HS-27A (cell line): ENCODE data around the gene HSCB.
"Not testable (repeated sequence)": the region's sequence is repeated elsewhere in the genome, so short reads cannot be mapped to it uniquely, and the experiment has no call there.

Experiments used
- DNase-seq: peaks from one replicate; pipeline ENCODE4 v3.0.0-alpha.2; 2012; ENCODE audit warnings: low read depth, missing footprints

The HSCB gene

DNA sequence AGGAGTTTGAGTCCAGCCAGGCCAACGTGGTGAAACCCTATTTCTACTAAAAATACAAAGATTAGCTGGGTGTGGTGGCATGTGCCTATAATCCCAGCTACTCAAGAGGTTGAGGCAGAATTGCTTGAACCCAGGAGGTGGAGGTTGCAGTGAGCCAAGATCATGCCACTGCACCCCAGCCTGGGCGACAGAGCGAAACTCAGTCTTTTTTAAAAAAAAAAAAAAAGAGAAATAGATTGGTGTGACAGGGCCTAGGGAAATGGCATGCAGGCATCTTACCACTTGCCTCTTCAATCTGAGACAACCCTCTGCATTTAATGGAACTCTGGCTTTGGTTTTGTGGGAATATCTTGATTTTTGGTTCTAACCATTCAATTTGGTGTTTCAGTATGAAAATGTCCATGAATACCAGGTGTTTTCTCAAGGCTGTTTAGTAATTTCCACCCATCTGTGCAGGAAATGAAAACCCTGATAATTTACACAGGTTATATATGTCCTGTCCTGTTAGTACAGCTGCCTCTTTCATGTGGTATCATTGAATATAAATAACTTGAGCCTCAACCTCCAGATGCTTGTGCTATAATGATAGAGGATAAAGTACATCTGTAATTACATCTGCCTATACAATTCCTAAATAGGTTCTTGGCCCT lies 50.1 kb downstream of the HSCB start:
- DNase-seq, result no peak

DNA sequence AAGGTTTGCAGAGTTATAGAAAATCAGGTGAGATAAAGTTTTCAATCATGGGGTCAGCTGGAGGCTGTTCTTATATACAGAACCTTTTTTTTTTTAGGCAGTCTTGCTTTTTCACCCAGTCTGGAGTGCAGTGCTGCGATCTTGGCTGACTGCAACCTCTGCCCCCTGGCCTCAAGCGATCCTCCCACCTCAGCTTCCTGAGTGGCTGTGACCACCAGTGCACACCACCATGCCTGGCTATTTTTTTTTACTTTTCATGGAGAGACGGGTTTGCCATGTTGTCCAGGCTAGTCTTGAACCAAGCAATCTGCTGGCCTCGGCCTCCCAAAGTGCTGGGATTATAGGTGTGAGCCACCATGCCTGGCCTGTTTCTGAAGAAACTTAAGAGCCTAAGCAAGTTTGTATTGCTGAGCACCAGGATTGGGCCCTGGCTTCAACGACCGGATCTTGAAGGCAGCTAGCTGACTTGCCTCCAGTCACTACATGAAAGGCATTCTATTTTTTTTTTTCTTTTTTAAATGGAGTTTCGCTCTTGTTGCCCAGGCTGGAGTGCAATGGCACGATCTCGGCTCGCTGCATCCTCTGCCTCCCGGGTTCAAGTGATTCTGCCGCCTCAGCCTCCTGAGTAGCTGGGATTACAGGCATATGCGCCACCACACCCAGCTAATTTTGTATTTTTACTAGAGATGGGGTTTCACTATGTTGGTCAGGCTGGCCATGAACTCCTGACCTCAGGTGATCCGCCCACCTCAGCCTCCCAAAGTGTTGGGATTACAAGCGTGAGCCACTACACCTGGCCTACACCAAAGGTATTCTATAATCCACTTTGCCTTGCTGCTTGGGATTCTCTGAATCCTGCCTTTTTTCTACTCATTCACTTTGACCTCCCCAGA lies 50.9 kb downstream of the HSCB start:
- DNase-seq, result no peak

DNA sequence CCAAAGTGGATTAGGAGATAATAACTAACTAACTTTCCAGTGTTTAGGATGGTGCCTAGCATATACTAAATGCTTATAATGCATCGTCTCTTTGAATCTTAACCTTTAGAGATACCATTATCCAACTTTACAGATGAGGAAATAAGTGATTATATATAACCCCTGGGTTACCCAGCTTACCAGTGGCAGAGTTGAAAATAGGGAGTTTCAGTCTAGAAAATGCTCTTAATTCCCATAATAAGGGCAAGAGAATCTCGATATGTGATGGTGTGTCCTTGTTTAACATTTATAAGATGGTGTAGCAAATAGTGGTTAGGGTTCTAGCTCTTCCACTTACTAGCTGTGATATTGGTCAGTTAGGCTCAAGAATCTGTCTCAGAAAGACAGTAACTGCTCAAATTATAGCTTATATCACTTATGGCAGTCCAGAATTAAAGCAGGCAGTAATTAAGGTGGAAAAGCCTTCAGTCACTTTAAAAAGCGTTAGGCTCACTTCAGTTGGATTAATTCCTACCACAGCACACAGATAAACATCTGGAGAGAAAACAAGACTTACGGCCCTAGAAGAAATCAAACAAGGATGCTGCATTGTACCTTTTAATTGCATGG lies 52.2 kb downstream of the HSCB start:
- no peak for DNase-seq

DNA sequence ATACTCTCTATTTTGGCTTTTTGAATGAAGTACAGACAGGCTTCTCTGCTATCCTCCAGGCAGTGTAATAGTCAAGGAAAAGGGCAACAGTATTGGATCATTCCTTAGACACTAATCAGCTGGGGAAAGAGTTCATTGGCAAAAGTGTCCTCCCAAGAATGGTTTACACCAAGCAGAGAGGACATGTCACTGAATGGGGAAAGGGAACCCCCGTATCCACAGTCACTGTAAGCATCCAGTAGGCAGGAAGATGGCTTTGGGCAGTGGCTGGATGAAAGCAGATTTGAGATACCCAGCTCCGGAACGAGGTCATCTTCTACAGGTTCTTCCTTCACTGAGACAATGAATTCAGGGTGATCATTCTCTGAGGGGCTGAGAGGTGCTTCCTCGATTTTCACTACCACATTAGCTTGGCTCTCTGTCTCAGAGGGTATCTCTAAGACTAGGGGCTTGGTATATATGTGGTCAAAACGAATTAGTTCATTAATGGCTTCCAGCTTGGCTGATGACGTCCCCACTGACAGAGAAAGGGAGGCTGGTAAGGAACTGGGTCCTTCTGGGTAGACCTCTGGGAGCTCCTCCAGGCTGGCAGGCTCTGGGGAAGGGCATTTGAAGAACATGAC lies 53.3 kb downstream of the HSCB start:
- DNase-seq, result no peak

DNA sequence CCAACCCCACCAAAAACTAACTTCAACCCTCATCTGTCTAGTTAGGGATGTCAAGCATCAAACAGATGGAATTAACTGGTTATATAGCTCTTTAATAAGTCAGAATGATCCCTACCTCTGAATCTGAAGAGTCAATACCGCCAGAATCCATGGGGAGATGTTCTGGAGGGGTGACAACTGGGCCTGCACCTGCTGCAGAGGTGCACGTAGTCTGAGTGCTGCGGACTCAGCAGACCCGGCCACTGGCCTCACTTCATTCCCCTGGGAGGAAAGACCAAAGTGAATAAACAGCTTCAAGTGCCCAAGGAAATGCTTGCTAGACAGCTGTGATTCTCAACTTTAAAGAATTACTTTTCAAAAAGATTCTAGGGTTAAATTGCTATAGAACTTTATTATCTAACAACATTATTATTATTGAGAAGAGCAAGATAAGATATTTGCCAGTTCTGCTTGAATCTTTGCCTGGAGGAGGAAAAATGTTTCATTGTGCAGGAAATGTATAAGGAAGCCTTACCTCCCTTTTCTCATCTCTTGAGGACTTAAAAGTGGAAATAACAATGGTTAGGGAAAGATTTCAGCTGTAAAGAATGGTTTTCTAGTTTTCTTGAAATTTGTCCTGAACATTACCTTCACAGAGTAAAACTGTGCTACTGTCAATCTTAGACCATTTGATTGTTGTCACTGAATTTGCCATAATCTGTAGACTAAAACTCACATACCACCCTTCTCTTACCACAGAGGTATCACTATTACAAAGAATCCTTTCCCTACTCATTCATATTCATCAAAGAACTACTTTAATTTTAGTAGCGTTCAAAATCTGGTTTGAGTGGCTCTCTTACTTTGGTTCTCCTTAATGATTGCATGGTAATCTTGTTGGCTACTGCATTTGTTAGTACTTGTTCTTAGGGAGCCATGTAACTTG lies 54.4 kb downstream of the HSCB start:
- no peak for DNase-seq

DNA sequence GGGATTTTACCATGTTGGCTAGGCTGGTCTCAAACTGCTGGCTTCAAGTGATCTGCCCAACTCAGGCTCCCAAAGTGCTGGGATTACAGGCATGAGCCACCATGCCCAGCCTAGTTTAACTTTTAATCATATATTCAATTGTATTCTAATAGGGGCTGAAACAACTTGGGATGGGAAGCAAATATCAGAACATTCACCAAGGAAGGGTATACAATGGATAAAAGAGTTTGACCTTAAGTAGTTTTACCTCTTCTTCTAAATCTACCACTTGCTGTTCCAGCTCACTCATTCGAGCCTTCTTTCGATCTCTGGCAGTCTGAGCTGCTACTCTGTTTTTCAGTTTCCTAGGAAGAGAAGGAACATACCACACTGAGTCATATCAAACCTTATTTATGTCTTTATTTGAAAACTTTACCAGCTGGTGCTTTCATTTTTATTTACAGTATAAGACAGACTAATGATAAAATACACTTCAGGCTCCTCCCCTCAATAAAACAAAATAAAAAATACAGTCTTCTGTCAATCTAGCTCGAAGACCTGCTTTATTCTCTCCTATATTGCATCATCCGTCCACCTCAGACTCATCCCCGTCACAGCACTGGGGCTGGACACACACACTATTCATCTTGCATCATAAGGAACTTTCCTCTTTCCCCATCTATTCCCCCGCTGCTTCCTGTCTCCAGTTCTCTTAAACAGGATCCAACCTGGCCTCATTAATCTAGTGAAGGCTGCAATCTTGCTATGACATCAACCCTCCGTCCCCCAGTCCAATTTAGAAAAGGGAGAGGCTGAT lies 57.2 kb downstream of the HSCB start:
- DNase-seq, result no peak

DNA sequence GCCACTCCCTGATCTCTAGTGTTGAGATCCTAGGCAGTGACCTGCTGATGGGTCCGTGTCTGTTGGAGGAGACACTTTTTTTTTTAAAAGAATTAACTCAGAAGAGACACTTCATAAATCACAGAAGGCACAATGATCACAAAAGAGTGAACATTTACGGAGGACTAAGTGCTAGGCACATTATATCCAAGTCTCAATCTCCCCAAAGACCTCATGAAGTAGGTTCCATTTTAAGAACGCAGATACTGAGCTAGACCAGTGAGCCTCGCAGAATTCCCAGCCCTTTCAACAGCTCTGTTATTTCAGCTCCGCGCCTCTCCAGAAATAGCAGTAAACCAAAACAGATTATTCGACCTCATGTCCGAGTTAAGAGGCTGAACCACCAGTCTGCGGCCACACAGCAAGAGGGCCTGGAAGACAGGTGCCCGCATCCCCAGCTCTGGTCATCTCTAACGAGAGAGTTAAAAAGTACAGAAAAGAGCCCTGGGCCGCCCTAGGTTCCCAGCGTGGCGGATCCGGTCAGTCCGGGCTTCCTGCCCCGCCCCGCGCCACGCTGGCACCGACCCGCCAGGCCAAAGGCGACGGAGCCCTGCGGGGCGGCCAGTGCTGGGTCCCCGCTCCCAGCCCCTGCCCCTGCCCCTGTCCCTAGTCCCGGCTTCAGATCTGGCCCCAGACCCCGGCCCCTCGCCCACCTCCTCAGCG lies 57.9 kb downstream of the HSCB start:
- DNase-seq, result peak; percentile 41

DNA sequence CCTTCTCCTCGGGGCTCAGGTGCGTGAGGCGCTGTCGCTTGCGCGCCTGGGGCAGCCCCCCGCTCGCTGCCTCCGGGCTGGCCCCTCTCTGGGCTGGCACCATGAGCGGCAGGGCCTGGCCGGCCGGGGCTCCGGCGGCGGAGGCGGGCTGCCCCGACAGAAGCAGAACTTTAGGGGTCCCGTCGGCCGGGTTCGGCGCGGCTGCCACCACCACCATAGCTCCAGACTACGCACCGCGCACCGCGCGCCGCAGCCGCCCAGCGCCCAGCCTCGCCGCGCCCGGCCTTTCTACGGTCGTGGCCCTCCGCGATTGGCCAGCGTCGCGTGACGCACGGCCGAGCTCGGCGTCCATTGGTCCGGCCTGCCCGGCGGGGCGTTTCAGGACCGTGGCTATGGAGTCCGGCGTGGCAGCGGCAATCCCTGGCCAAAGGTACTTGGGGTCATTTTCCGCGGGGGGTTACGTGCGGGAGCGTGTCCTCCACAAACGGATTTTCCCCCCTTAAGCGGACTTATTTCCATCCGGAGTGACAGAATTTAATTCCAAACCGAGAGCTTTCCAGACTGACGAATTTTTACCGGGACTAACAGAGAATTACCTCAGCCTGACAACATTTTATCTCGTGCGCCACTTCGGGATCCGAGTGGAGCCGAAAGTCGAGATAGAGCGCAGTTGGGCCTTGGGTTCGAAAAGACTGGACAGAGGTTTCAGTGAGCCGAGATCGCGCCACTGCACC lies 58.6 kb downstream of the HSCB start, which contains the start of gene XBP1:
TSS of gene XBP1 (minus strand) at position 262 of the 734 bp plus-strand sequence.
- peak; percentile 79 for DNase-seq

DNA sequence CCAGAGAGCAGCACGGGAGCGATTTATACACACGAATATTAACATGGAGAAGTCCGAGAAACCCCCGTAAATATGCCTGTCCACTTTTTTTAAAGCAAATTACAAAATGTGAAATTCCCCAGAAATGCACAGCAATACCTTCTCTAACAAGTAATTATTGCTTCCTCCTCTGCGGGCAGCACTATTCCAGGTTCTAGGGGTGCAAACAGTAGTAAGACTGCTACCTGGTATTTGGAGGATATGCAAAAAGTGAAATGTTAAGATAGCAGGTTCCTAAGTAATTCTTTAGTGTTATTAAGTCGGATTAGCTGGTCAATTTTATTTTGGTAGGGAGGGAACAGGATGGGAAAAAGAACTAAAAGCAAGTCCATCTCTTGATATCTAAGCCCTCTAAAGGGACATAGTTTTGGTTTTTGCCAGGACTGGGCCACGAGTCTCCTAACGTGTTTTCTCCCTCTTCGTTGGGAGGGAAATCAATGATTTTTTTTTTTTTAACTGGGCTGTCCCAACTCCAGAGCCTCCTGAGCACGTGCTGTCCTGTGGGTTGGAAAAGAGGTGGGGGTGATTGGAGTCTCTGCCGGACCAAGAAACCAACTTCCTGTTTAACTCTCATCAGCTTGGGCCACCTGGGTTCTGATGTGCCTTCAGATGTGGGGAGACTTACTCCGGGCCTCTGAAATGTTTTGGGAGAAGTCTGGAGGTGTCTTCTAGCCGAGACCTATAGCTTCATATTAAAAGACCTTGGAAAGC lies 60.2 kb downstream of the HSCB start:
- no peak for DNase-seq

DNA sequence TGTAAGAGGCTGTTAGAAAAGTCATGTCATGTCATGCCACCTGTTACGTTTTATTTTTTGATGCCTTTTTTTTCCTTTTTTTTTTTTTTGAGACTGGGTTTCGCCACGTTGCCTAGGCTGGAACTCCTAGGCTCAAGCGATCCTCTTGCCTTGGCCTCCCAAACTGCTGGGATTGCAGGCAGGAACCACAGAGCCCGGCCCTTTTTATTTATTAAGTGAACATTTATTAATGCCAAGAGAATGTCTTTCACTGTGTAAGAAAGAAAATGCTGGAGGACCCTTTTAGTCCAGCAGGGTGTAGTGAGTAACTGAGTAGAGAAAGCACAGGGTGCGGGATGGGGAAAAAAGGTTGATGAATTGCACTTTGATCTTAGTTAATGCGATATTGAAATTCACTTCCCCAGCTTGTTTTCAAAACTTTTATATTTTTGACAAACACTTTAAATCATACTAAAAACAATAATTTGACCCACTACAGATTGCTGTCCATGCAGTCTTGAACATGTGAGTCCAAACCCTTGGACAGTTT lies 60.8 kb downstream of the HSCB start:
- DNase-seq, result no peak

DNA sequence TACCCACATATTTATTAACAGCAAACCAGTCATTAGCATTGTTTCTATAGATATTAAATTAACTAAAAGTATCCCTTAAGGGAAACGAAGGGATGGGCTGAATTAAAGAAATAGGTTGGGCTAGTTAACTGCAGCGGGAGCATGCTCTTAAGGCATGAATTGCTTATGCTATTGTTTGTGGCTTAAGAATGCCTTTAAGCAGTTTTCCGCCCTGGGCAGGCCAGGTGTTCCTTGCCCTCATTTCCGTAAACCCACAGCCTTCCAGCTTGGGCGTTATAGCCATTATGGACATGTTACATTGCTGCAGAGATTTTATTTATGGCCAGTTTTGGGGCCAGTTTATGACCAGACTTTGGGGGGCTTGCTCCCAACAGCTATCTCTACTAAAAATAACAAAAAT lies 63.6 kb downstream of the HSCB start:
- DNase-seq, result not testable (repeated sequence)
